Transverse colon (tissue), 4 donors: ENCODE data around the gene COL23A1.

ENCODE experiments used
- CTCF ChIP-seq, 5 experiments: fragments of 200-600 bp in 3 of 5; fragments of 450-650 bp in 2 of 5; sonication (generic) in 3 of 5; IDR thresholded peaks; 1 replicate in 2 of 5; 2 replicates in 3 of 5; pipeline ENCODE4 v1.5.1; 2016 to 2017; ENCODE audit warnings: antibody characterized with exemption in 5 of 5, inconsistent platforms in 3 of 5, mild to moderate bottlenecking in 2 of 5, moderate library complexity in 1 of 5
- EP300 ChIP-seq: sonication (generic); formaldehyde crosslinking; IDR thresholded peaks from one replicate; pipeline ENCODE4 v1.6.1; 2017; ENCODE audit warnings: antibody characterized with exemption, low read depth
- POLR2A ChIP-seq: fragments of 450-650 bp; IDR thresholded peaks from one replicate; pipeline ENCODE4 v1.6.1; 2016; ENCODE audit warnings: antibody characterized with exemption, mild to moderate bottlenecking, moderate library complexity
- POLR2AphosphoS5 ChIP-seq, 3 donors: sonication (generic); formaldehyde crosslinking; IDR thresholded peaks; one replicate each; pipeline ENCODE4 v1.6.1; 2016; ENCODE audit warnings: antibody characterized with exemption in 3 of 3

- no peak for TF ChIP-seq CTCF (IDR thresholded peaks at IDR 0.05)
- TF ChIP-seq POLR2A = no peak
- TF ChIP-seq POLR2AphosphoS5 (IDR thresholded peaks at IDR 0.05) = no peak
- no peak for TF ChIP-seq EP300
Observed at GRCh38 chr5:178335302-178336030, 254.7 kb downstream of the COL23A1 start.
